DND-41 (cell line): Measurements from ENCODE around the gene TOX2.

ENCODE experiments used
- EZH2 ChIP-seq: IDR thresholded peaks from 3 replicates; pipeline ENCODE4 v1.6.1; 2012; ENCODE audit warnings: borderline replicate concordance, low read depth, mild to moderate bottlenecking, moderate library complexity, low read length, inconsistent platforms; ENCODE audit not compliant: severe bottlenecking
- TF ChIP-seq, protein P1 (sequence below): IDR thresholded peaks from 2 replicates; pipeline ENCODE4 v1.5.1; 2012; ENCODE audit warnings: borderline replicate concordance, low read length, moderate library complexity, mild to moderate bottlenecking; ENCODE audit not compliant: poor library complexity, severe bottlenecking; ENCODE audit errors: extremely low read depth

DNA sequence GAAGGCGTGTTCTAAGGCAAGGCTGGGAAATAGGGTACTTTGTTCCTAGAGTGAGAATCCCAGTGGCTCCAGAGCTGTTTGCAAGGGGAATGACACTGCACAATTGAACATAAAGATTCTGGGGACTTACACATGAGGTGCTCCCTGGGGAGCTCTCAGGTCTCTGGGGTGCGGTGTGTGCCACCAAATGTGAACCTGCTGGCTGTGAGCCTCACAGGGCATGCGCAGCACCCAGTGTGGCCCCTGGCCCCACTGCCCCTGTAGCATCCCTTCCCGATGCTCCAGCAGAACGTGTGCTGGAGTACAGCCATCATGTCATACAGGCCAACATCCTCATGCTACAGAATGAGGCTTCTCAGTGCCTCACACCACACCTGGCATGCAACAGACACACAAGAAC lies 68.2 kb downstream of the TOX2 start:
- no peak for TF ChIP-seq EZH2
- TF ChIP-seq, protein P1, sequence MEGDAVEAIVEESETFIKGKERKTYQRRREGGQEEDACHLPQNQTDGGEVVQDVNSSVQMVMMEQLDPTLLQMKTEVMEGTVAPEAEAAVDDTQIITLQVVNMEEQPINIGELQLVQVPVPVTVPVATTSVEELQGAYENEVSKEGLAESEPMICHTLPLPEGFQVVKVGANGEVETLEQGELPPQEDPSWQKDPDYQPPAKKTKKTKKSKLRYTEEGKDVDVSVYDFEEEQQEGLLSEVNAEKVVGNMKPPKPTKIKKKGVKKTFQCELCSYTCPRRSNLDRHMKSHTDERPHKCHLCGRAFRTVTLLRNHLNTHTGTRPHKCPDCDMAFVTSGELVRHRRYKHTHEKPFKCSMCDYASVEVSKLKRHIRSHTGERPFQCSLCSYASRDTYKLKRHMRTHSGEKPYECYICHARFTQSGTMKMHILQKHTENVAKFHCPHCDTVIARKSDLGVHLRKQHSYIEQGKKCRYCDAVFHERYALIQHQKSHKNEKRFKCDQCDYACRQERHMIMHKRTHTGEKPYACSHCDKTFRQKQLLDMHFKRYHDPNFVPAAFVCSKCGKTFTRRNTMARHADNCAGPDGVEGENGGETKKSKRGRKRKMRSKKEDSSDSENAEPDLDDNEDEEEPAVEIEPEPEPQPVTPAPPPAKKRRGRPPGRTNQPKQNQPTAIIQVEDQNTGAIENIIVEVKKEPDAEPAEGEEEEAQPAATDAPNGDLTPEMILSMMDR = no peak
